DOHH2 (cell line): Measurements from ENCODE around the gene SLC28A1.

ENCODE experiments used
- EZH2phosphoT487 ChIP-seq: fragments of 200-600 bp; sonication (generic); IDR thresholded peaks from 2 replicates; pipeline ENCODE4 v1.6.1; 2017; ENCODE audit warnings: borderline replicate concordance, mild to moderate bottlenecking, antibody characterized with exemption, low read length, moderate library complexity, mixed read lengths
- TF ChIP-seq, protein P1 (sequence below): fragments of 200-600 bp; sonication (generic); IDR thresholded peaks from one replicate; pipeline ENCODE4 v1.5.1; 2014; ENCODE audit warnings: antibody characterized with exemption, mild to moderate bottlenecking, low read depth, low read length; ENCODE audit not compliant: poor library complexity, severe bottlenecking

DNA sequence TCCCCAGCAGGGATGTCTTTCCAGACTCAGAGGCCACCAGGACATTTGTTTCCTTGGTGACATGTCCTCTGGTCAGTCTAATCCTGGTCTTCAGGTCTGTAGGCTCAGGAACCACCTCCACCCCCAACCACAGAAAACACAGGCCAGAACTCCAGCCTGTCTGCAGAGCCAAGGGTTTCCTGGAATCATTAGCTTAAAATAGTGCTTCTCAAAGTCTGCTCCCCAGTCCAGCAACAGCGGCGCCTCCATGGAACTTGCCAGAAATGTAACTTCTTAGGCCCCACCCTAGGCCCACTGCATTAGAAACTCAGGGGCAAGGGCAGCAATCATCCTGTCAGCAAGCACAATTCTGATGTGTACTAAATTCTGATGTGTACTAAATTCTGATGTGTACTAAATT lies 20.0 kb downstream of the SLC28A1 start:
- TF ChIP-seq, protein P1, sequence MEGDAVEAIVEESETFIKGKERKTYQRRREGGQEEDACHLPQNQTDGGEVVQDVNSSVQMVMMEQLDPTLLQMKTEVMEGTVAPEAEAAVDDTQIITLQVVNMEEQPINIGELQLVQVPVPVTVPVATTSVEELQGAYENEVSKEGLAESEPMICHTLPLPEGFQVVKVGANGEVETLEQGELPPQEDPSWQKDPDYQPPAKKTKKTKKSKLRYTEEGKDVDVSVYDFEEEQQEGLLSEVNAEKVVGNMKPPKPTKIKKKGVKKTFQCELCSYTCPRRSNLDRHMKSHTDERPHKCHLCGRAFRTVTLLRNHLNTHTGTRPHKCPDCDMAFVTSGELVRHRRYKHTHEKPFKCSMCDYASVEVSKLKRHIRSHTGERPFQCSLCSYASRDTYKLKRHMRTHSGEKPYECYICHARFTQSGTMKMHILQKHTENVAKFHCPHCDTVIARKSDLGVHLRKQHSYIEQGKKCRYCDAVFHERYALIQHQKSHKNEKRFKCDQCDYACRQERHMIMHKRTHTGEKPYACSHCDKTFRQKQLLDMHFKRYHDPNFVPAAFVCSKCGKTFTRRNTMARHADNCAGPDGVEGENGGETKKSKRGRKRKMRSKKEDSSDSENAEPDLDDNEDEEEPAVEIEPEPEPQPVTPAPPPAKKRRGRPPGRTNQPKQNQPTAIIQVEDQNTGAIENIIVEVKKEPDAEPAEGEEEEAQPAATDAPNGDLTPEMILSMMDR = no peak
- TF ChIP-seq EZH2phosphoT487 = no peak
